HCT116 (cell line): ENCODE results near the gene SEMA3C. TPM values are rescaled to one million over a fixed set of nuclear protein-coding genes. Genes with fewer than 3 reads are reported as not detected.

Source experiments
- ATAC-seq: fragments of 200-7000 bp; cut with Tn5 transposase; 2 replicates; pipeline ENCODE4 v1.9.1; 2020; ENCODE audit warnings: mild to moderate bottlenecking, moderate library complexity
- BruUV-seq: library from RNA; stranded (reverse); fragments of 400-500 nt; replicated peaks from 2 replicates; lab custom pipeline; 2021; lab: Mats Ljungman, UMichigan
- CTCF ChIA-PET: fragments of 300-600 bp; sonication (Branson Sonifier 250); formaldehyde crosslinking; loops from one replicate; lab custom pipeline; 2021; ENCODE audit warnings: antibody characterized with exemption; lab: Charles Lee
- POLR2A ChIA-PET: fragments of 300-600, 350-600 bp; sonication (Branson Sonifier 250); formaldehyde crosslinking; loops from one replicate; lab custom pipeline; 2021; ENCODE audit warnings: antibody characterized with exemption; lab: Charles Lee
- RAD21 ChIA-PET, 2 experiments: fragments of 300-600 bp; sonication (Branson Sonifier 250); formaldehyde crosslinking; loops; one replicate each; lab custom pipeline; 2023; ENCODE audit warnings: low total read pairs in 2 of 2; ENCODE audit not compliant: uncharacterized antibody in 2 of 2, unreplicated experiment in 2 of 2, low non-redundant PET in 1 of 2; lab: Charles Lee
- DNase-seq: peaks from one replicate; pipeline ENCODE4 v3.0.0-alpha.2; 2010; ENCODE audit warnings: low read depth, low spot score
- H2AFZ ChIP-seq: fragments of 200-600 bp; shearing (Covaris generic), sonication (generic); 2 replicates; pipeline ENCODE4 v1.6.1; 2017; ENCODE audit warnings: low read depth, mixed run types, mixed read lengths, antibody characterized with exemption, low read length; ENCODE audit not compliant: poor library complexity, severe bottlenecking
- H3K27ac ChIP-seq: 2 replicates; pipeline ENCODE4 v1.5.1; 2012; ENCODE audit warnings: low read depth, low read length
- H3K27me3 ChIP-seq: fragments of 200-600 bp; sonication (generic); 2 replicates; pipeline ENCODE4 v1.6.1; 2016; ENCODE audit warnings: mixed run types, low read length, mixed read lengths; ENCODE audit not compliant: insufficient read depth
- H3K36me3 ChIP-seq, 2 experiments: fragments of 200-500 bp in 1 of 2; fragments of 200-600 bp in 1 of 2; sonication (Bioruptor generic) in 1 of 2; sonication (generic) in 1 of 2; 2 replicates each; pipeline versions ENCODE4 v1.5.1 to v1.6.1; 2014 to 2016; ENCODE audit warnings: low read length in 2 of 2, inconsistent platforms in 1 of 2, mixed read lengths in 1 of 2, mixed run types in 1 of 2; ENCODE audit not compliant: insufficient read depth in 2 of 2, control insufficient read depth in 1 of 2
- H3K4me1 ChIP-seq, 2 experiments: fragments of 200-600 bp in 1 of 2; sonication (generic) in 1 of 2; 2 replicates each; pipeline versions ENCODE4 v1.5.1 to v1.6.1; 2012 to 2017; ENCODE audit warnings: low read length in 2 of 2, inconsistent platforms in 1 of 2, mild to moderate bottlenecking in 1 of 2, mixed read lengths in 1 of 2, mixed run types in 1 of 2, moderate library complexity in 1 of 2; ENCODE audit not compliant: insufficient read depth in 2 of 2, control insufficient read depth in 1 of 2
- H3K4me2 ChIP-seq: fragments of 200-600 bp; sonication (generic); 2 replicates; pipeline ENCODE4 v1.6.1; 2017; ENCODE audit warnings: mixed run types, low read length, mixed read lengths
- H3K4me3 ChIP-seq, 2 experiments: fragments of 200-600 bp in 1 of 2; sonication (generic) in 1 of 2; replicated peaks in 1 of 2; 2 replicates each; pipeline ENCODE4 v1.5.1; 2011 to 2016; ENCODE audit warnings: low read length in 2 of 2, control low read depth in 1 of 2, low read depth in 1 of 2, mild to moderate bottlenecking in 1 of 2, mixed read lengths in 1 of 2, mixed run types in 1 of 2
- H3K79me2 ChIP-seq: fragments of 200-600 bp; sonication (generic); 2 replicates; pipeline ENCODE4 v1.6.1; 2017; ENCODE audit warnings: mild to moderate bottlenecking, mixed run types, low read length, moderate library complexity, mixed read lengths; ENCODE audit not compliant: insufficient read depth
- H3K9ac ChIP-seq: fragments of 200-600 bp; sonication (generic); 2 replicates; pipeline ENCODE4 v1.6.1; 2016; ENCODE audit warnings: low read length, mixed read lengths
- H3K9me2 ChIP-seq: fragments of 200-600 bp; sonication (generic), shearing (Covaris generic); 2 replicates; pipeline ENCODE4 v1.6.1; 2017; ENCODE audit warnings: mixed run types, mild to moderate bottlenecking, moderate library complexity; ENCODE audit not compliant: insufficient read depth
- H3K9me3 ChIP-seq, 2 experiments: fragments of 200-500 bp in 1 of 2; fragments of 200-600 bp in 1 of 2; sonication (Bioruptor generic) in 1 of 2; sonication (generic) in 1 of 2; 2 replicates each; pipeline ENCODE4 v1.6.1; 2014 to 2017; ENCODE audit warnings: low read length in 2 of 2, mixed read lengths in 2 of 2, inconsistent platforms in 1 of 2, low read depth in 1 of 2, mild to moderate bottlenecking in 1 of 2, mixed run types in 1 of 2, moderate library complexity in 1 of 2; ENCODE audit not compliant: control insufficient read depth in 1 of 2, insufficient read depth in 1 of 2
- H4K20me1 ChIP-seq: fragments of 200-600 bp; sonication (generic), shearing (Covaris generic); 2 replicates; pipeline ENCODE4 v1.6.1; 2017; ENCODE audit warnings: mixed run types, mild to moderate bottlenecking, moderate library complexity; ENCODE audit not compliant: insufficient read depth
- CBX3 ChIP-seq: IDR thresholded peaks from 2 replicates; pipeline ENCODE4 v1.6.1; 2012; ENCODE audit warnings: low read depth
- ELF1 ChIP-seq: IDR thresholded peaks from 2 replicates; pipeline ENCODE4 v1.6.1; 2012; ENCODE audit warnings: low read depth, borderline replicate concordance
- FOSL1 ChIP-seq: IDR thresholded peaks from 2 replicates; pipeline ENCODE4 v1.6.1; 2012; ENCODE audit warnings: low read depth
- POLR2AphosphoS5 ChIP-seq: IDR thresholded peaks from 2 replicates; pipeline ENCODE4 v1.6.1; 2011; ENCODE audit warnings: mild to moderate bottlenecking, low read depth, low read length, moderate library complexity
- REST ChIP-seq: IDR thresholded peaks from 2 replicates; pipeline ENCODE4 v1.6.1; 2012; ENCODE audit warnings: low read depth
- SIN3A ChIP-seq: IDR thresholded peaks from 2 replicates; pipeline ENCODE4 v1.6.1; 2012; ENCODE audit warnings: low read depth
- SP1 ChIP-seq: IDR thresholded peaks from 2 replicates; pipeline ENCODE4 v1.6.1; 2012; ENCODE audit warnings: low read depth
- YY1 ChIP-seq: IDR thresholded peaks from 2 replicates; pipeline ENCODE4 v1.6.1; 2011; ENCODE audit warnings: low read length, low read depth, moderate library complexity, mild to moderate bottlenecking; ENCODE audit not compliant: insufficient replicate concordance; ENCODE audit errors: extremely low read depth
- ZBTB33 ChIP-seq: IDR thresholded peaks from 2 replicates; pipeline ENCODE4 v1.6.1; 2011; ENCODE audit warnings: mild to moderate bottlenecking, low read length, moderate library complexity; ENCODE audit not compliant: insufficient replicate concordance; ENCODE audit errors: extremely low read depth
- ZFX ChIP-seq: fragments of 450-650 bp; IDR thresholded peaks from 2 replicates; pipeline ENCODE4 v1.6.1; 2017
- intact Hi-C: fragments of 100-400 bp; cut with micrococcal nuclease; formaldehyde crosslinking; loops from 2 replicates; pipeline ENCODE4 v1.10.0; 2022
- total RNA-seq: library from RNA; stranded (reverse); gene quantifications from one replicate; pipeline ENCODE4 v1.2.1, GENCODE V29; 2021; ENCODE audit not compliant: unreplicated experiment
- TF ChIP-seq, protein P1 (sequence below): IDR thresholded peaks from 2 replicates; pipeline ENCODE4 v1.6.1; 2012

Gene SEMA3C
- total RNA-seq, 1 experiment from 2014 or later: 25.3 TPM

DNA sequence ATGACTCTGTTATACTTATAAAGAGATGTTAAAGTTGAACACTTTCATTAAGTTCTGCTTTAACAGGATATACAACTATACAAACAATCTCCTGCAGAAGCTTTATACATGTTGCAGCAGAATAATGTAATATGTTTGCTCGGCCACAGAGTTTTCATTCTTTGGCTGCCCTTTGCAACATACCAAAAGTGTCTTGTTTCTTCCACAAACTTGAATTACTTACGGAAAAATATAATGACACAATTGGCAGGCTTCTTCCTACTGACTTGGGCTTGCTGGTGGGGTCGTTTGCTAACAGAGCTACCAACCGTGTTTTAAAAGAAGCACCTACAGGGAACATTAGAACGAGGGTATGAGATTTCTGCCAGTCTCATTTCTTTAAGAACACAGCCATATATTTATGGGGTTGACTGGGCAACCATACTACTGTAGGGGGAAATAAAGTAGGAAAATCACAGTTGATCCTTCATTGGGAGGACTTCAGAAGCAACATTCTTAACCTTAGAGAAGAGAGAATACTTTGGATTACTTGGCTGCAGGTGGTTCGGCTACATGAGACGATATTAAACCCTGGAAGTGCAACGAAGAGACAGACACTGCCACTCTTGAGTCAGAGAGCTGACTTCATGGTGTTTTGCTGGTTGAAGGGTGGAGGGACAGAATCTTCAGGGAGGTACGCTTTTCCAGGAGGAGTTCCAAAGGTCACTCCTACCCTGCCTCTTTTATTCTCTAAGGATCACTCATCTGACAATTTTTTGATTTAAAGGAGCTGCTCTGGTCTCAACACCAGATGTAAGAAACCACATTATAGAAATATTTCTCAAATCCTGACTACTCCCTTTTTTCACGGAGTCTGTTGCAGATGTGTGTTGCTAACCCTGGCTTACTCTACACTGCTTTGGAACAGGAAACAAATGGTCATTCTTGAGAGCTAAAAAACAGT lies 123.9 kb downstream of the SEMA3C start:
- H3K27me3 ChIP-seq: no peaks in the 10 kb centered on the region
- no peak overlapping the region for H3K27ac ChIP-seq
- POLR2A ChIA-PET: no interaction called here
- H3K36me3 ChIP-seq: no peaks in the 10 kb centered on the region
- no TSS peak for BruUV-seq
- no peaks in the 10 kb centered on the region for H3K9me3 ChIP-seq
- DNase-seq: no peak
- no peaks in the 10 kb centered on the region for H3K4me1 ChIP-seq
- H3K4me2 ChIP-seq: no peak overlapping the region
- H3K4me3 ChIP-seq: no peak overlapping the region
- CTCF ChIA-PET: no interaction called here
- H3K9me2 ChIP-seq: no peaks in the 10 kb centered on the region
- RAD21 ChIA-PET: no interaction called here
- ATAC-seq: no peak
- H4K20me1 ChIP-seq: no peaks in the 10 kb centered on the region
- no peak for TF ChIP-seq ZFX
- TF ChIP-seq, protein P1, sequence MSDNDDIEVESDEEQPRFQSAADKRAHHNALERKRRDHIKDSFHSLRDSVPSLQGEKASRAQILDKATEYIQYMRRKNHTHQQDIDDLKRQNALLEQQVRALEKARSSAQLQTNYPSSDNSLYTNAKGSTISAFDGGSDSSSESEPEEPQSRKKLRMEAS: no peak
- no peak for TF ChIP-seq SP1
- no peak for TF ChIP-seq SIN3A
- TF ChIP-seq YY1: no peak
- no peak for TF ChIP-seq FOSL1
- TF ChIP-seq ELF1: no peak
- no peak for TF ChIP-seq POLR2AphosphoS5
- TF ChIP-seq ZBTB33: no peak
- TF ChIP-seq REST: no peak
- TF ChIP-seq CBX3: no peak
- no peak overlapping the region for H3K9ac ChIP-seq
- H2AFZ ChIP-seq: no peak overlapping the region
- intact Hi-C loops: no loop called here
- H3K79me2 ChIP-seq: no peaks in the 10 kb centered on the region
